ENCODE data around the gene STIM2. TPM values are rescaled to one million over a fixed set of nuclear protein-coding genes. Genes with fewer than 3 reads are reported as not detected.
A peak's percentile ranks its signal among the peaks of the same experiment; 100 is the strongest.

Gene STIM2
- total RNA-seq, 4 donors from 2014 or later = 16.9 to 29.5 (median 22.4) TPM

- ATAC-seq (ENCODE audit: low FRiP score) (no peak), DNase-seq (ENCODE audit: low spot score) (no peak)
- no peak for TF ChIP-seq CTCF (IDR thresholded peaks at IDR 0.05)
Measured at GRCh38 chr4:27011401-27011800, 150.8 kb downstream of the STIM2 start.

GRCh38 chr4:27013012-27013411 lies 152.4 kb downstream of the STIM2 start:
- DNase-seq (ENCODE audit: low spot score) = no peak
- ATAC-seq (ENCODE audit: low FRiP score) = no peak
- TF ChIP-seq CTCF (IDR thresholded peaks at IDR 0.05) = no peak

GRCh38 chr4:27016551-27016950 lies 155.9 kb downstream of the STIM2 start:
- peak; percentile 19 for ATAC-seq (ENCODE audit: low FRiP score)
- no peak for TF ChIP-seq CTCF (IDR thresholded peaks at IDR 0.05)
- DNase-seq (ENCODE audit: low spot score) = no peak

DNA sequence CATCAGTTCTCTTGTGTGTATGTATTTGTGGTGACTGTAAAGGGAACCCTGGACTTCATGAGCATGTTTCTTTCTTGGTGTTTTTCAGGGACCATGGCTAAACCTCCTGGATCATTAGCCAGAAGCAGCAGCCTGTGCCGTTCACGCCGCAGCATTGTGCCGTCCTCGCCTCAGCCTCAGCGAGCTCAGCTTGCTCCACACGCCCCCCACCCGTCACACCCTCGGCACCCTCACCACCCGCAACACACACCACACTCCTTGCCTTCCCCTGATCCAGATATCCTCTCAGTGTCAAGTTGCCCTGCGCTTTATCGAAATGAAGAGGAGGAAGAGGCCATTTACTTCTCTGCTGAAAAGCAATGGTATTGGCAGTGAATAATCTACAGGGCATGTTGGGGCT lies 157.0 kb downstream of the STIM2 start:
- ATAC-seq (ENCODE audit: low FRiP score) (no peak), DNase-seq (ENCODE audit: low spot score) (no peak)
- no peak for TF ChIP-seq CTCF (IDR thresholded peaks at IDR 0.05)

- no peak for TF ChIP-seq CTCF (IDR thresholded peaks at IDR 0.05)
- no peak for DNase-seq (ENCODE audit: low spot score)
- no peak for ATAC-seq (ENCODE audit: low FRiP score)
Measured at GRCh38 chr4:27018076-27018475, 157.4 kb downstream of the STIM2 start.

DNA sequence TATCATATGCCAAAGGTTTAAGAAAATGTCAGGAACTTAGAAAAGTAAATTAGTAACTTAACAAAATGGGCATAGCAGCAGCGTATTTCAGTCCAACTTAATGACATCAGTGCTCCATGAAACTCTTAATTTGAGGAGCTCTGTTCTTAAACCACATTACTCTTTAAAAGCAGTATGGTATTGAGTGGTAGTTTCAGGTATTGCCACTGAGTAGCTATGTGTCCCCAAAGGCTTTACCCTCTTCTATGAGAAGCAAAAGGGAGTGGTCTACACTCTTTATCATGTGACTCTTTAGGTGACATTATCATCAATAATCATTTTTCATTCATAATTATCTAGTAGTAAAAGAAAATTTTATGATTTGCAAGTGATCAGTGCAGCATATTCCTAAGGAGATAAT lies 158.3 kb downstream of the STIM2 start:
- TF ChIP-seq CTCF (IDR thresholded peaks at IDR 0.05) = no peak
- no peak for ATAC-seq (ENCODE audit: low FRiP score)
- DNase-seq (ENCODE audit: low spot score) = no peak

GRCh38 chr4:27019766-27020165 lies 159.1 kb downstream of the STIM2 start:
- no peak for DNase-seq (ENCODE audit: low spot score)
- no peak for ATAC-seq (ENCODE audit: low FRiP score)

More at GRCh38 chr4:27019766-27020165, 159.1 kb downstream of the STIM2 start:
- TF ChIP-seq CTCF (IDR thresholded peaks at IDR 0.05) = no peak
